GM12873 (cell line): ENCODE results near the gene MRPS22.
A peak's percentile ranks its signal among the peaks of the same experiment; 100 is the strongest.

ENCODE experiments used
- TF ChIP-seq, protein P1 (sequence below): IDR thresholded peaks from 2 replicates; pipeline ENCODE4 v1.5.1; 2012; ENCODE audit warnings: low read depth, mild to moderate bottlenecking, moderate library complexity, low read length, control low read depth; ENCODE audit not compliant: insufficient read depth; ENCODE audit errors: missing control alignments

The MRPS22 gene

DNA sequence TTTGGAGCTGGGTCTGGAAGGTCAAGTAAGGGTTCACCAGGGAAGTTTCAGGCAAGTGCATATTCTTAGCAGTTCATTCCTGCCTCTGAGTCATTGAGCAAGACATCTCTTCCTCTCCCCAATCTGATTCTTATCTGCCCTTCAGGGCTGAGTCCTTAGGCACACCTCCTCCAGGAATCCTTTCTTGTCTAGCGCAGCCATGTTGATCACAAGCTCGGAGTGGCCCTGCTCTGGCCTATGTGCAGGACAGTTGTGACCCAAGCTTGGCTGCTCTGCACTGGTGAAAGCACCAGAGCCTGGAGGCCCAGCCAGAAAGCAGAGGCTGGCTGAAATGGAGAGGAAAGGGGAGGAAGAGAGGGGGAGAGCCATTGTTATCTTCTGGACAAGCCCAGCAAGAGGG is 30.9 kb upstream of the MRPS22 start:
- TF ChIP-seq, protein P1, sequence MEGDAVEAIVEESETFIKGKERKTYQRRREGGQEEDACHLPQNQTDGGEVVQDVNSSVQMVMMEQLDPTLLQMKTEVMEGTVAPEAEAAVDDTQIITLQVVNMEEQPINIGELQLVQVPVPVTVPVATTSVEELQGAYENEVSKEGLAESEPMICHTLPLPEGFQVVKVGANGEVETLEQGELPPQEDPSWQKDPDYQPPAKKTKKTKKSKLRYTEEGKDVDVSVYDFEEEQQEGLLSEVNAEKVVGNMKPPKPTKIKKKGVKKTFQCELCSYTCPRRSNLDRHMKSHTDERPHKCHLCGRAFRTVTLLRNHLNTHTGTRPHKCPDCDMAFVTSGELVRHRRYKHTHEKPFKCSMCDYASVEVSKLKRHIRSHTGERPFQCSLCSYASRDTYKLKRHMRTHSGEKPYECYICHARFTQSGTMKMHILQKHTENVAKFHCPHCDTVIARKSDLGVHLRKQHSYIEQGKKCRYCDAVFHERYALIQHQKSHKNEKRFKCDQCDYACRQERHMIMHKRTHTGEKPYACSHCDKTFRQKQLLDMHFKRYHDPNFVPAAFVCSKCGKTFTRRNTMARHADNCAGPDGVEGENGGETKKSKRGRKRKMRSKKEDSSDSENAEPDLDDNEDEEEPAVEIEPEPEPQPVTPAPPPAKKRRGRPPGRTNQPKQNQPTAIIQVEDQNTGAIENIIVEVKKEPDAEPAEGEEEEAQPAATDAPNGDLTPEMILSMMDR: no peak

DNA sequence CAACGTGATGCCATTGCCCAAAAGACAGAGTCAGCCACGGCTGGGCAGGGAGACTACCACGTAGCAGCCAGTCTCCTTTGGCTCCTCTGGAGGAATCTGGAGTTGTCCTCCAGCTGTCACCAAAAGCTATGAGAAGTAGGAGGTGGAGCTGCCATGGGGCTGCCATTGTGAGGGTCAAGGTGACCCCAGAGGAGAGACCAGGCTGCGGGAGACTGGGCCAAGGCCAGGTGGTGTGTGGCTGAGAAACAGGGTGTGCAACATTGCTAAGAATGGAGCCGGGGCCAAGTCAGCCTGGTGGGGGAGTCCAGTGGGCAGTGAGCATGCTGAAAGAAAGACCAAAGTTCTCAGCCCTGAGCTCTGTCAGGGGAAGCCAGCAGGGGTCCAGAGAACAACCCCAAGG is 29.9 kb upstream of the MRPS22 start:
- TF ChIP-seq, protein P1: no peak

DNA sequence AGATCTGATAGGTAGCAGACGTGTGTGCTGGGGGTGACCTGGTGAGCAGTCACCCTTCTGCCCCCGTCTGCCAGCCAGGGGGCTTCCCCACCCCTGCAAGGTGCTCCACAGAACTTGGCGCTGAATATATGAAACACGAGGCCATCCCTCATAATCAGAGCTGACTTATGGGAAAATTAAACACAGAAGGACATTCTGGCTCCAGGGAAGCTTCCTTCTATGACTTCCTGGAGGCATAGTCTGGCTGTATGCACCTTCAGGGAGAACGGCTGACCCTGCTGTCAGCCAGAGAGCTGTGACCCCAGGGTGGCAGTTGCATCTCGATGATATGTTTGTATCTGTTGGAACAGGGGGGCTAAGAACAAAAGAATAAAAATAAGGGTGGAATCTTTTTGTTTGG is 26.6 kb upstream of the MRPS22 start:
- TF ChIP-seq, protein P1: no peak

DNA sequence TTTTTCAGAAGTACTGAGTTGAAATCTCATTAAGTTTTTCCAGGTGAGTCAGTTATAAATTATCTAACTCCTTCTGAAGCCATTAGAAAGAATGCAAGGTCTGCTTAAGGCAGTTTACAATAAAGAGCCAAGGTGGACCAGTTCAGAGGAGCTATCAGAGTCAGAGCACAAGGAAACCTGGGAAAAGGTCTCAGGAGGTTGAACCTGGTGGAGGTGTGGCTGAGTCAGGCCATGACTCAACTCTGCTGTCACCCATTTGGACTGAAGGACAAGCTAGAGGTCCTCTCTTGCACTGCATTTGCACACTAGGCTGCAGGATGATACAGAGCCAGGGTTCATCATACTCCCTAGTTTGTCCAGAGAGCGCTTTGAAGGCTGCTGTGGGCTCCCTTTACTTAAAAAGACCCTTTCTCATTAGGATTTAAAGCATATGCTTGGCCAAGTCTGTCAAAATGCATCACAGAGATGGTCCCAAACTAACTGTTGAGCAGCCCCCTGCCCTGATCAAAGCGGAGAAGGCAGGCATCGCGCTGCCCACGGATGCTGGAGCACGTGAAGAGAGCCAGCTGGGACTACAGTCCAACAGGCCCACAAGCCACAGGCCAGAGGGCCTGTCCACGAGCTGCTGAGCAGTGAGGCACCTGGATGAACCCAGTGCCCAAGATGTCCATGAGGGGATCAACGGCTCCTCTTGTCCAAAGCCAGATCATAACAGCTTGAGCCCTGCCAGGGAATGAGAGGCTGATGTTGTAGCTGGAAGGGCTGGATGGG is 26.0 kb upstream of the MRPS22 start:
- TF ChIP-seq, protein P1: no peak

DNA sequence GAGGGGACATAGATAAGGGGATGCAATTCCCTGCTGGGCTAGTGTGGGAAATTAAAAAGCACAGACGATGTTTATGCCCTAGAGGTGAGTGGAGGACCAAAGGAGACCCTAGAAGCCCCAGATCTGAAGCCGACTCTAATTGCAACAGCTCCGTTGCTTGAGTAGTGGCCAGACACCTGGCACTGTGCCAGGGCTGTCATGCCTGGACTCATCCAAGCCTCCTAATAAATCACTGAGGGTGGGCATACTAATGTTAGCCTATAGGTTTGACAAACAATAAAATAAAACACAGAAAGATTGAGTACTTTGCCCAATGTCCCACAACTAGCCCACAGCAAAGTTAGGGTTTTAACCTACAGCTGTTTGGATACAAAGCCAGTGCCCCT is 25.4 kb upstream of the MRPS22 start:
- TF ChIP-seq, protein P1: no peak

DNA sequence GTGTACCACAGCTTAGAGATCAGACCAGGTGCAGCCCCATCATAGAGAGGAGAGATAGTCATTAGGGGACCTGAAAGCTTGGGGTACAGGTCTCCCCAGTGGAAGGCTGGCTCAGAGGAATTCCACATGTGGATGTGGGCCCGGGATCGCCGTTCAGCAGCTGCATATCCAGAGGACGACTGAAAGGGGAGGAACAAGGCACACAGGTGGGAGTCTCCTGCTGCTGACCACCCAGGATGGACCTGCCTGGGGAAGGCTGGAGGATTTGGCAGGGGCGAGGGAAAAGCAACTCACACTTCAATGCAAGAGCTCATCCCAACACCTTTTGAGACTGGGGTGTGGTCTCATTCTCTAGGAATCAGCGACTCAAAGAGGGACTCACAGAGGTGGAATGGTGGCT is 25.0 kb upstream of the MRPS22 start:
- TF ChIP-seq, protein P1: no peak

DNA sequence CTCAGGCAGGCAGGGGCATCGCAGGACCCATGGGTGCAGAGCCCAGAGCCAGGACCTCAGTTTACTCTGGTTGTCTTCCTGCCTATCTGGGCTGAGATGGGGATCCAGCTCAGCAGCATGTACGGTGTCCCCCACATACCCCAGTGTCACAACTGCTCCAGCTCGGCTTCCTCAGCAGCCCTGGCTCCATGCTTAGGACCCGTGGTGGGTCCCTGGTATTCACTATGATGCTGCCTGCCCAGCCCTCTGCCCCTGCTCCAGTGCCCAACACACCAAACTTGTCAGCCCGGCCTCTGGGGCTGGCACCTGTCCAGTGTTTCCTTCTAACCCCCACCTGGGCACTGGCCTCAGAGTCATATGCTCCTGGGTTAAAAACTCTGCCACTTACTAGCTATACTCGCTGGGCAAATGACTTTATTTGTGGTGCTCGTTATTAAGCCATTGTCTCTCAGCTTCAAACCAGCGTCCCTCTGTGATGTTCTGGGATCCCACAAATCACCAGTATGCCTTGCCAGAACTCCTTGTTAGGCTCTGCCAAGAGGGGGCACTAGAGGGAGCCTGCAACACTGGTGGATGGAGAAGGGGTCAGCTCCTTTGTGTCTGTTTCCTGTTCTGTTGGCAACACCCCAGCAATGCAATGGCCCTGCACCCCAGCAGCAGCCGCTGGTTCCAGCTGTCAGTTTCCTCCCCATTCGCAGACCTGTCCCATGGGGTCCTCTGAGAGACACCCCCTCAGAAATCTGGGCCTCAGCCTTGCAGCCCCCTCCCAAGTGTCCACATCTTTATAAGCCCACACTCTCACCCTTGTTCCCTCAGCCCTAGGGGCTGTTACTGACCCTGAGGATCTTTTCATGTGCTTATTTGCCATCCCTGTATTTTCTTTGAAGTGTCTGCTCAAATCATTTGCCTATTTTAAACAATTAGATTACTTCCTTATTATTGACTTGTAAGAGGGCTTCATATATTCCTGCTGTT is 24.1 kb upstream of the MRPS22 start:
- TF ChIP-seq, protein P1: peak; percentile 56
